Astrocyte (in vitro differentiated cells and primary cell): ENCODE results near the gene ARSI.

ENCODE experiments used
- EZH2 ChIP-seq: IDR thresholded peaks from 2 replicates; pipeline ENCODE4 v1.6.1; 2012; ENCODE audit warnings: mild to moderate bottlenecking, low read length, inconsistent platforms; ENCODE audit not compliant: insufficient read depth
- TF ChIP-seq, protein P1 (sequence below): IDR thresholded peaks from 2 replicates; pipeline ENCODE4 v1.5.1; 2011; ENCODE audit warnings: low read depth, mild to moderate bottlenecking, inconsistent platforms, low read length, moderate library complexity; ENCODE audit not compliant: insufficient read depth

DNA sequence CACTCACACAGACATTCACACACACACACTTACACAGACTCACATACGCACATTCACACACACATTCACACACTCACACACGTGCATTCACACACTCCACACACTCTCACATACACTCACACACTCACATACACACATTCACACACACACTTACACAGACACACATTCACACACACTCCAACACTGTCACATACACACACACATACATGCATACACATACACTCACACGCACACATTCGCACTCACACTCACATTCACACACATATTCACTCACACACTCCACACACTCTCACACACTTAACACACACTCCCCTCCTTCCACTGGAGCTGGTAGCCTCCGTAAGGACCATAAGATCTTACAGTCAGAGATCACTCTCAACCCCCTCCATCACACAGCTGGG lies 39.3 kb downstream of the ARSI start:
- TF ChIP-seq, protein P1, sequence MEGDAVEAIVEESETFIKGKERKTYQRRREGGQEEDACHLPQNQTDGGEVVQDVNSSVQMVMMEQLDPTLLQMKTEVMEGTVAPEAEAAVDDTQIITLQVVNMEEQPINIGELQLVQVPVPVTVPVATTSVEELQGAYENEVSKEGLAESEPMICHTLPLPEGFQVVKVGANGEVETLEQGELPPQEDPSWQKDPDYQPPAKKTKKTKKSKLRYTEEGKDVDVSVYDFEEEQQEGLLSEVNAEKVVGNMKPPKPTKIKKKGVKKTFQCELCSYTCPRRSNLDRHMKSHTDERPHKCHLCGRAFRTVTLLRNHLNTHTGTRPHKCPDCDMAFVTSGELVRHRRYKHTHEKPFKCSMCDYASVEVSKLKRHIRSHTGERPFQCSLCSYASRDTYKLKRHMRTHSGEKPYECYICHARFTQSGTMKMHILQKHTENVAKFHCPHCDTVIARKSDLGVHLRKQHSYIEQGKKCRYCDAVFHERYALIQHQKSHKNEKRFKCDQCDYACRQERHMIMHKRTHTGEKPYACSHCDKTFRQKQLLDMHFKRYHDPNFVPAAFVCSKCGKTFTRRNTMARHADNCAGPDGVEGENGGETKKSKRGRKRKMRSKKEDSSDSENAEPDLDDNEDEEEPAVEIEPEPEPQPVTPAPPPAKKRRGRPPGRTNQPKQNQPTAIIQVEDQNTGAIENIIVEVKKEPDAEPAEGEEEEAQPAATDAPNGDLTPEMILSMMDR: no peak
- no peak for TF ChIP-seq EZH2
